SK-N-MC (cell line): ENCODE data around the gene HARS1.

Source experiments
- EZH2 ChIP-seq: fragments of 200-600 bp; sonication (generic); IDR thresholded peaks from one replicate; pipeline ENCODE4 v1.6.1; 2017; ENCODE audit warnings: antibody characterized with exemption
- FOXP2 ChIP-seq: optimal IDR thresholded peaks from 2 replicates; pipeline ENCODE3; 2011; ENCODE audit warnings: mild to moderate bottlenecking, moderate library complexity; ENCODE audit not compliant: insufficient read depth; ENCODE audit errors: extremely low read length, control extremely low read depth
- POLR2AphosphoS5 ChIP-seq: IDR thresholded peaks from 2 replicates; pipeline ENCODE4 v1.6.1; 2012; ENCODE audit warnings: mild to moderate bottlenecking, low read depth, low read length, borderline replicate concordance

- TF ChIP-seq FOXP2 (no peak), EZH2 (no peak), POLR2AphosphoS5 (no peak)
These were observed 32.3 kb downstream of the HARS1 start for GRCh38 chr5:140658870-140659269.
